ENCODE data around the gene CACNA1C. TPM values are rescaled to one million over a fixed set of nuclear protein-coding genes. Genes with fewer than 3 reads are reported as not detected.

The CACNA1C gene
- total and polyA plus RNA-seq, 2 of the 4 experiments (the other 2 are of a cell fraction): 1.6 to 2.6 TPM

DNA sequence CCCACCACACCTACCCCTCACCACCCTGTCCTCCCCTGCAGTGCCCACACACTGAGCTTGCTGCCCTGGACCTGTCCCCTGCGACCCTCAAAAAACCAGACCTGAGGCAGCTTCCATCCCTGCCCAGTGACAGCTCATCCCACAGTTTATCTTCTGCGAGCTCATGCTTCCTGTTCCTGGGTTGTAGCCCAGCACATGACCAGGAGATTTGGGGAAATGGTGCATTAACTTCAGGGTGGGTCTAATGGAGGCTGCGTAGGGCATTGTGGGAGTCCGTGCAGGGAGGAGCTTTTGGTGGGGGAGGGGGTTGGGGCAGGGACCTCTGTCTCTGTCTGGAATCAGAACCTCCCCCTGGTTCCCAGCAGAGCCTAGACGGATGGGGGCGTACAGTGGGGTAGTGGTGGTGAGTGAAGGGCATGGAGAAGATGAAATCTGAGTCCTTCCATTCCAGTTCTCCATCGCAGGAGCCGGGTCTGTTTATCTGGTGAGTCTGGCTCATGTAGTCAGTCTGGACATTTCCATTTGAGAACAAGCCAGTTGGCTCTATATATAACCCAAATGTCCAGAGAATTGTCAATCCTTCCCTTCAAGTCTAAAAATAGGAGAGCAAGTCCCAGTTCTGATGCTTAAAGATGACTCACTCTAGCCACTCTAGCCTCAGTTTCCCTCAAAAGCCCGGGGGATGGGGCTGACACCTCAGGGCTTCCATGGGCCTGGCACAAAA lies 270.9 kb downstream of the CACNA1C start:
- CTCF ChIA-PET: no interaction called here

More for the DNA sequence above, 270.9 kb downstream of the CACNA1C start:
- H3K27me3 ChIP-seq (ENCODE audit: control insufficient read depth, insufficient read depth, low read length): no peaks in the 10 kb centered on the region
- H3K56ac ChIP-seq (ENCODE audit: extremely low read depth, insufficient read depth, low read length): no peak overlapping the region
- 60% methylated on average over 2 of the region's 9 CpGs; no CpG with 5 or more reads in 1 of the 2 experiments for WGBS, 2 experiments (ENCODE audit: extremely low coverage in 2 of 2, insufficient read length in 1 of 2)
- no peak overlapping the region for H3K4me3 ChIP-seq (ENCODE audit: insufficient read depth, low read depth, low read length)
- H3K4me1 ChIP-seq (ENCODE audit: control insufficient read depth, insufficient read depth, low read length): peaks cover 22% of the 10 kb centered on the region
- peak overlapping the region; percentile 78 for H2BK120ac ChIP-seq (ENCODE audit: low read depth, low read length)
- H3K4me2 ChIP-seq (ENCODE audit: low read depth, low read length): no peak overlapping the region
- POLR2A ChIA-PET (ENCODE audit: unreplicated experiment): no interaction called here
- H2AK9ac ChIP-seq (replicated peaks; ENCODE audit: low read depth, low read length, poor library complexity): peak overlapping the region; percentile 58
- in situ Hi-C loops (cut with MboI; ENCODE audit: low sequenced_read_pairs): no loop called here
- peak overlapping the region; percentile 35 for H2BK5ac ChIP-seq (ENCODE audit: low read depth, low read length, poor library complexity, severe bottlenecking)
- no TSS peak for BruUV-seq (replicated peaks)
- H3K18ac ChIP-seq (ENCODE audit: low read depth, low read length): no peak overlapping the region
- H4K5ac ChIP-seq (ENCODE audit: low read depth, low read length): peak overlapping the region; percentile 59; the same call in 1 of the 2 replicates
- H3K36me3 ChIP-seq (ENCODE audit: control insufficient read depth, insufficient read depth, low read length): no peaks in the 10 kb centered on the region
- intact Hi-C loops (cut with micrococcal nuclease): no loop called here
- peaks cover 0 to 15% of the 10 kb centered on the region in 2 experiments; a peak in 2 of 4 replicates for H3K79me1 ChIP-seq (ENCODE audit: low read depth in 1 of 2, low read length in 2 of 2)
- H4K8ac ChIP-seq (ENCODE audit: low read depth in 2 of 2, low read length in 2 of 2): peak overlapping the region; percentile 15 to 79; a peak in 3 of 4 replicates
- dilution Hi-C loops (cut with HindIII; ENCODE audit: low sequenced_read_pairs, unreplicated experiment): no loop called here
- H3K4ac ChIP-seq (ENCODE audit: low read depth, low read length): peak overlapping the region; percentile 76
- peak overlapping the region; percentile 86 for H3K14ac ChIP-seq (replicated peaks; ENCODE audit: low read depth, low read length)
- peak overlapping the region; percentile 24 for H4K91ac ChIP-seq (ENCODE audit: insufficient read depth, low read depth, low read length)
- H2AK5ac ChIP-seq (ENCODE audit: low read depth, low read length): peak overlapping the region; percentile 84
- H2AFZ ChIP-seq (replicated peaks; ENCODE audit: low read length, poor library complexity): peak overlapping the region; percentile 84
- H3K27ac ChIP-seq (ENCODE audit: insufficient read depth, low read length): no peak overlapping the region
- H4K20me1 ChIP-seq (ENCODE audit: insufficient read depth, low read length): no peaks in the 10 kb centered on the region
- H3K23ac ChIP-seq (ENCODE audit: low read depth, low read length): peak overlapping the region; percentile 17; the same call in 1 of the 2 replicates
- DNase-seq (peak; percentile 33), ATAC-seq (ENCODE audit: low read depth) (peak; percentile 37)
- TF ChIP-seq SMC3 (IDR thresholded peaks at IDR 0.05; ENCODE audit: low read depth, low read length): no peak
- TF ChIP-seq, protein P1, sequence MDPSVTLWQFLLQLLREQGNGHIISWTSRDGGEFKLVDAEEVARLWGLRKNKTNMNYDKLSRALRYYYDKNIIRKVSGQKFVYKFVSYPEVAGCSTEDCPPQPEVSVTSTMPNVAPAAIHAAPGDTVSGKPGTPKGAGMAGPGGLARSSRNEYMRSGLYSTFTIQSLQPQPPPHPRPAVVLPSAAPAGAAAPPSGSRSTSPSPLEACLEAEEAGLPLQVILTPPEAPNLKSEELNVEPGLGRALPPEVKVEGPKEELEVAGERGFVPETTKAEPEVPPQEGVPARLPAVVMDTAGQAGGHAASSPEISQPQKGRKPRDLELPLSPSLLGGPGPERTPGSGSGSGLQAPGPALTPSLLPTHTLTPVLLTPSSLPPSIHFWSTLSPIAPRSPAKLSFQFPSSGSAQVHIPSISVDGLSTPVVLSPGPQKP (IDR thresholded peaks at IDR 0.05; ENCODE audit: borderline replicate concordance, low read depth, low read length): no peak
- TF ChIP-seq, protein P2, sequence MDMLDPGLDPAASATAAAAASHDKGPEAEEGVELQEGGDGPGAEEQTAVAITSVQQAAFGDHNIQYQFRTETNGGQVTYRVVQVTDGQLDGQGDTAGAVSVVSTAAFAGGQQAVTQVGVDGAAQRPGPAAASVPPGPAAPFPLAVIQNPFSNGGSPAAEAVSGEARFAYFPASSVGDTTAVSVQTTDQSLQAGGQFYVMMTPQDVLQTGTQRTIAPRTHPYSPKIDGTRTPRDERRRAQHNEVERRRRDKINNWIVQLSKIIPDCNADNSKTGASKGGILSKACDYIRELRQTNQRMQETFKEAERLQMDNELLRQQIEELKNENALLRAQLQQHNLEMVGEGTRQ (IDR thresholded peaks at IDR 0.05; ENCODE audit: low read depth, low read length): peak; percentile 60; the same call in 1 of the 2 replicates
- TF ChIP-seq, protein P3, sequence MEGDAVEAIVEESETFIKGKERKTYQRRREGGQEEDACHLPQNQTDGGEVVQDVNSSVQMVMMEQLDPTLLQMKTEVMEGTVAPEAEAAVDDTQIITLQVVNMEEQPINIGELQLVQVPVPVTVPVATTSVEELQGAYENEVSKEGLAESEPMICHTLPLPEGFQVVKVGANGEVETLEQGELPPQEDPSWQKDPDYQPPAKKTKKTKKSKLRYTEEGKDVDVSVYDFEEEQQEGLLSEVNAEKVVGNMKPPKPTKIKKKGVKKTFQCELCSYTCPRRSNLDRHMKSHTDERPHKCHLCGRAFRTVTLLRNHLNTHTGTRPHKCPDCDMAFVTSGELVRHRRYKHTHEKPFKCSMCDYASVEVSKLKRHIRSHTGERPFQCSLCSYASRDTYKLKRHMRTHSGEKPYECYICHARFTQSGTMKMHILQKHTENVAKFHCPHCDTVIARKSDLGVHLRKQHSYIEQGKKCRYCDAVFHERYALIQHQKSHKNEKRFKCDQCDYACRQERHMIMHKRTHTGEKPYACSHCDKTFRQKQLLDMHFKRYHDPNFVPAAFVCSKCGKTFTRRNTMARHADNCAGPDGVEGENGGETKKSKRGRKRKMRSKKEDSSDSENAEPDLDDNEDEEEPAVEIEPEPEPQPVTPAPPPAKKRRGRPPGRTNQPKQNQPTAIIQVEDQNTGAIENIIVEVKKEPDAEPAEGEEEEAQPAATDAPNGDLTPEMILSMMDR (conservative IDR thresholded peaks at IDR 0.05; ENCODE audit: low read depth, low read length): no peak
- TF ChIP-seq MAZ (IDR thresholded peaks at IDR 0.05; ENCODE audit: borderline replicate concordance, low read depth, low read length): no peak
- no peak for TF ChIP-seq POLR2A (IDR thresholded peaks at IDR 0.05; ENCODE audit: low read depth, low read length)
- no peak for TF ChIP-seq RCOR1 (IDR thresholded peaks at IDR 0.05; ENCODE audit: insufficient replicate concordance, low read length)
- no peak for TF ChIP-seq CEBPB (IDR thresholded peaks at IDR 0.05; ENCODE audit: low read depth, low read length)
- H2BK20ac ChIP-seq (ENCODE audit: low read depth, low read length): peak overlapping the region; percentile 74; the same call in 1 of the 2 replicates
- H2BK15ac ChIP-seq (ENCODE audit: low read depth, low read length): peak overlapping the region; percentile 65; the same call in 1 of the 3 replicates
- H3K9me3 ChIP-seq (ENCODE audit: control insufficient read depth, insufficient read depth, low read length): no peaks in the 10 kb centered on the region
- H3K9me1 ChIP-seq (ENCODE audit: insufficient read depth, low read length): peaks cover 37% of the 10 kb centered on the region
- H3K9ac ChIP-seq (ENCODE audit: low read depth, low read length): no peak overlapping the region

All from IMR-90 (cell line).